Neural progenitor cell (in vitro differentiated cells): ENCODE measurements around the gene BICDL2. TPM values are rescaled to one million over a fixed set of nuclear protein-coding genes. Genes with fewer than 3 reads are reported as not detected.

Experiments
- DNase-seq: peaks from one replicate; pipeline ENCODE4 v3.0.0-alpha.2; 2016; ENCODE audit warnings: low spot score
- H2AFZ ChIP-seq: fragments of 200-600 bp; sonication (generic); replicated peaks from 2 replicates; pipeline ENCODE4 v1.6.1; 2016; ENCODE audit warnings: antibody characterized with exemption
- H3F3A ChIP-seq: fragments of 200-600 bp; sonication (generic); 2 replicates; pipeline ENCODE4 v1.6.1; 2016; ENCODE audit warnings: antibody characterized with exemption, low read depth
- H3K27ac ChIP-seq: fragments of 200-600 bp; sonication (generic); 2 replicates; pipeline ENCODE4 v1.5.1; 2016; ENCODE audit warnings: mild to moderate bottlenecking
- H3K27me3 ChIP-seq: fragments of 200-600 bp; sonication (generic); 2 replicates; pipeline ENCODE4 v1.6.1; 2016; ENCODE audit warnings: mild to moderate bottlenecking, moderate library complexity
- H3K36me3 ChIP-seq: fragments of 200-600 bp; sonication (generic); 2 replicates; pipeline ENCODE4 v1.5.1; 2016
- H3K4me1 ChIP-seq: fragments of 200-600 bp; sonication (generic); 2 replicates; pipeline ENCODE4 v1.6.1; 2016; ENCODE audit warnings: mixed run types
- H3K4me2 ChIP-seq: fragments of 200-600 bp; sonication (generic); 2 replicates; pipeline ENCODE4 v1.6.1; 2016
- H3K4me3 ChIP-seq: fragments of 200-600 bp; sonication (generic); 2 replicates; pipeline ENCODE4 v1.5.1; 2016
- H3K79me2 ChIP-seq: fragments of 200-600 bp; sonication (generic); 2 replicates; pipeline ENCODE4 v1.6.1; 2016; ENCODE audit warnings: low read depth
- H3K9ac ChIP-seq: fragments of 200-600 bp; sonication (generic); 2 replicates; pipeline ENCODE4 v1.6.1; 2016
- H3K9me3 ChIP-seq: fragments of 200-600 bp; sonication (generic); 2 replicates; pipeline ENCODE4 v1.5.1; 2016; ENCODE audit warnings: low read depth
- H4K20me1 ChIP-seq: fragments of 200-600 bp; sonication (generic); 2 replicates; pipeline ENCODE4 v1.6.1; 2016; ENCODE audit warnings: low read depth
- H3K27ac Mint-ChIP-seq: 3 replicates; pipeline ENCODE4 v1.8.0; 2021; ENCODE audit warnings: mixed read lengths
- H3K27me3 Mint-ChIP-seq: 2 replicates; pipeline ENCODE4 v1.8.0; 2022; ENCODE audit warnings: low read depth, mild to moderate bottlenecking, inconsistent platforms, moderate library complexity, mixed read lengths; ENCODE audit not compliant: insufficient read depth
- H3K36me3 Mint-ChIP-seq: 3 replicates; pipeline ENCODE4 v1.8.0; 2021; ENCODE audit warnings: mixed read lengths
- H3K4me1 Mint-ChIP-seq: 3 replicates; pipeline ENCODE4 v1.8.0; 2021; ENCODE audit warnings: mixed read lengths
- H3K4me3 Mint-ChIP-seq: 3 replicates; pipeline ENCODE4 v1.8.0; 2021; ENCODE audit warnings: mild to moderate bottlenecking, moderate library complexity, mixed read lengths
- H3K9me3 Mint-ChIP-seq: 3 replicates; pipeline ENCODE4 v1.8.0; 2020; ENCODE audit warnings: mixed read lengths
- EZH2 ChIP-seq: fragments of 200-600 bp; sonication (generic); IDR thresholded peaks from 2 replicates; pipeline ENCODE4 v1.6.1; 2017; ENCODE audit warnings: antibody characterized with exemption, mild to moderate bottlenecking, moderate library complexity
- EZH2phosphoT487 ChIP-seq: fragments of 200-600 bp; sonication (generic); IDR thresholded peaks from 2 replicates; pipeline ENCODE4 v1.6.1; 2017; ENCODE audit warnings: antibody characterized with exemption
- total RNA-seq: library from RNA; depleted of rRNA; stranded (reverse); fragments of >200 nt; gene quantifications from 2 replicates; pipeline ENCODE4 v1.2.3, GENCODE V29; 2015; ENCODE audit warnings: low replicate concordance
- TF ChIP-seq, protein P1 (sequence below): fragments of 200-600 bp; sonication (generic); IDR thresholded peaks from 2 replicates; pipeline ENCODE4 v1.5.1; 2017; ENCODE audit warnings: antibody characterized with exemption, mild to moderate bottlenecking

Gene BICDL2, protein sequence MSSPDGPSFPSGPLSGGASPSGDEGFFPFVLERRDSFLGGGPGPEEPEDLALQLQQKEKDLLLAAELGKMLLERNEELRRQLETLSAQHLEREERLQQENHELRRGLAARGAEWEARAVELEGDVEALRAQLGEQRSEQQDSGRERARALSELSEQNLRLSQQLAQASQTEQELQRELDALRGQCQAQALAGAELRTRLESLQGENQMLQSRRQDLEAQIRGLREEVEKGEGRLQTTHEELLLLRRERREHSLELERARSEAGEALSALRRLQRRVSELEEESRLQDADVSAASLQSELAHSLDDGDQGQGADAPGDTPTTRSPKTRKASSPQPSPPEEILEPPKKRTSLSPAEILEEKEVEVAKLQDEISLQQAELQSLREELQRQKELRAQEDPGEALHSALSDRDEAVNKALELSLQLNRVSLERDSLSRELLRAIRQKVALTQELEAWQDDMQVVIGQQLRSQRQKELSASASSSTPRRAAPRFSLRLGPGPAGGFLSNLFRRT
- 0.12 TPM in 1 of 2 replicates, not detected in the other for total RNA-seq

DNA sequence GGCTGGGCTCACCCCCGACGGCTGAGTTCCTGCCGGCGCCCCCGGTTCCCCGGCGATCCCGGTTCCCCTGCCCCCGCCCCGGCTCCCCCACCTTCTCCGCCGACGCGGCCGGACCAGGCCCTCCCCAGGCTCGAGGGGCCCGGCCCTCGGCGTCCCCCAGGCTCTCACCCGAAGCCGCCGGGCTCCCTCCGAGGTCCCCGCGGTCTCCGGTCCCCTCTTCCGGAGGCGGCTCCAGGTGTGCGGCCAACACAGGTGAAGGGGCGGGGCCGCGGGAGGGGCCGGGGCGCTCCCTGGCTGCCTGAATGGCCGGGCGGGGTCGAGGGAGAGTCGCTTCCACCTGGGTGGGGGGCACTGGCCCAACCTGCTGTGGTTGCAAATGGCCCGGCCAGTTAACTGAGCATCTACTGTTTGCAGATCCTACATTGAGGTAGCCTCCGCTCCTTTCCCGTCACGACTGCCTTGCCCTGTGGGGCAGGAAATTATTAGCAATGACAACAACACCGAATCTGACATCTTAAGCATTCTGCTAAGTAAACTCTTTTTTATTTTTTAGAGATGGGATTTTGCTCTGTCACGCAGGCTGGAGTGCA, at the start of gene BICDL2:
Gene BICDL2, minus strand, starts transcription at position 219 of the 590 bp plus-strand sequence. CDS start 1,448 bp downstream, outside the sequence.
- H3F3A ChIP-seq, result no peaks in the 10 kb centered on the region
- Mint-ChIP-seq H3K4me3 (peak within 1 kb of the TSS; percentile 63), H3K27me3 (peaks cover 66% of the 10 kb centered on the region), H3K36me3 (peaks cover 1% of the 10 kb centered on the region), H3K9me3 (no peaks in the 10 kb centered on the region), H3K4me1 (peaks cover 12% of the 10 kb centered on the region), H3K27ac (no peak within 1 kb of the TSS)
- H3K4me2 ChIP-seq, result peak within 1 kb of the TSS; percentile 4
- TF ChIP-seq, protein P1, sequence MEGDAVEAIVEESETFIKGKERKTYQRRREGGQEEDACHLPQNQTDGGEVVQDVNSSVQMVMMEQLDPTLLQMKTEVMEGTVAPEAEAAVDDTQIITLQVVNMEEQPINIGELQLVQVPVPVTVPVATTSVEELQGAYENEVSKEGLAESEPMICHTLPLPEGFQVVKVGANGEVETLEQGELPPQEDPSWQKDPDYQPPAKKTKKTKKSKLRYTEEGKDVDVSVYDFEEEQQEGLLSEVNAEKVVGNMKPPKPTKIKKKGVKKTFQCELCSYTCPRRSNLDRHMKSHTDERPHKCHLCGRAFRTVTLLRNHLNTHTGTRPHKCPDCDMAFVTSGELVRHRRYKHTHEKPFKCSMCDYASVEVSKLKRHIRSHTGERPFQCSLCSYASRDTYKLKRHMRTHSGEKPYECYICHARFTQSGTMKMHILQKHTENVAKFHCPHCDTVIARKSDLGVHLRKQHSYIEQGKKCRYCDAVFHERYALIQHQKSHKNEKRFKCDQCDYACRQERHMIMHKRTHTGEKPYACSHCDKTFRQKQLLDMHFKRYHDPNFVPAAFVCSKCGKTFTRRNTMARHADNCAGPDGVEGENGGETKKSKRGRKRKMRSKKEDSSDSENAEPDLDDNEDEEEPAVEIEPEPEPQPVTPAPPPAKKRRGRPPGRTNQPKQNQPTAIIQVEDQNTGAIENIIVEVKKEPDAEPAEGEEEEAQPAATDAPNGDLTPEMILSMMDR, result no peak
- TF ChIP-seq EZH2, result peak; percentile 99
- TF ChIP-seq EZH2phosphoT487, result peak; percentile 98
- DNase-seq, result no peak
- no peak within 1 kb of the TSS for H3K9ac ChIP-seq
- no peaks in the 10 kb centered on the region for H3K36me3 ChIP-seq
- H3K4me1 ChIP-seq, result no peaks in the 10 kb centered on the region
- H3K79me2 ChIP-seq, result no peaks in the 10 kb centered on the region
- H3K27me3 ChIP-seq, result peaks cover 96% of the 10 kb centered on the region
- no peaks in the 10 kb centered on the region for H3K9me3 ChIP-seq
- H4K20me1 ChIP-seq, result no peaks in the 10 kb centered on the region
- H3K27ac ChIP-seq, result no peak within 1 kb of the TSS
- H2AFZ ChIP-seq, result no peak within 1 kb of the TSS
- no peak within 1 kb of the TSS for H3K4me3 ChIP-seq

DNA sequence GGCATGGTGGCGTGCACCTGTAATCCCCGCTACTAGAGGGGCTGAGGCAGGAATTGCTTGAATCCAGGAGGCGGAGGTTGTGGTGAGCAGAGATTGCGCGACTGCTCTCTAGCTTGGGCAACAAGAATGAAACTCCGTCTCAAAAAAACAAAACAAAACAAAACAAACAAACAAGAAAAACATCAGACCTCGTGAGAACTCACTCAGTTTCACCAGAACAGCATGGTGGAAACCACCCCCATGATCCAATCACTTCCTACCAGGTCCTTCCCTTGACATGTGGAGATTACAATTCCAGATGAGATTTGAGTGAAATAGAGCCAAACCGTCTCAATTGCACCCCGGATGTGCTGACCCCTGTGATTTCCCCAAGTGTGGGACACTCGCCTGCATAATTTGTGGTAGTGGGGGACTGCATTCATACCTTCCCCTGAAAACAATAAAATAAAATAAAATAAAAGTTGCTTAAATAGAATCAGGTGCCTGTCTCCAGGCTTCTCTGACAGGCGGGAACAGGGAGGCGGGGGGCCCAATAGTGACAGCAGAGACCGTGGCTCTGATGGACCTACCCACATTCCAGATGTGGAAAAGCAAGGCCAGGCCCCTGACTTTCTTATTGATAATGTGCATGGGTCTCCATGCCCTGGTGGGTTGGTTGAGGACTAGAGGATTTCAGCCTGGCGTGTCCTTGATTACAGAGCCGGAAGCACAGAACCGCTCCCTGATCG, 49.3 kb upstream of the BICDL2 start:
- Mint-ChIP-seq H3K4me3 (peak overlapping the region; percentile 38), H3K4me1 (peaks cover 29% of the 10 kb centered on the region), H3K36me3 (no peaks in the 10 kb centered on the region), H3K27ac (no peak overlapping the region), H3K9me3 (no peaks in the 10 kb centered on the region), H3K27me3 (peaks cover 10% of the 10 kb centered on the region)
- TF ChIP-seq EZH2phosphoT487 (no peak), EZH2 (no peak)
- TF ChIP-seq, protein P1, result no peak
- no peaks in the 10 kb centered on the region for H3K36me3 ChIP-seq
- peaks cover 12% of the 10 kb centered on the region for H3F3A ChIP-seq
- no peaks in the 10 kb centered on the region for H3K27me3 ChIP-seq
- DNase-seq, result no peak
- H4K20me1 ChIP-seq, result no peaks in the 10 kb centered on the region
- H3K4me2 ChIP-seq, result no peak overlapping the region
- H3K9me3 ChIP-seq, result no peaks in the 10 kb centered on the region
- no peak overlapping the region for H3K4me3 ChIP-seq
- peaks cover 6% of the 10 kb centered on the region for H3K4me1 ChIP-seq
- no peaks in the 10 kb centered on the region for H3K79me2 ChIP-seq
- H3K9ac ChIP-seq, result no peak overlapping the region
- no peak overlapping the region for H3K27ac ChIP-seq
- no peak overlapping the region for H2AFZ ChIP-seq

DNA sequence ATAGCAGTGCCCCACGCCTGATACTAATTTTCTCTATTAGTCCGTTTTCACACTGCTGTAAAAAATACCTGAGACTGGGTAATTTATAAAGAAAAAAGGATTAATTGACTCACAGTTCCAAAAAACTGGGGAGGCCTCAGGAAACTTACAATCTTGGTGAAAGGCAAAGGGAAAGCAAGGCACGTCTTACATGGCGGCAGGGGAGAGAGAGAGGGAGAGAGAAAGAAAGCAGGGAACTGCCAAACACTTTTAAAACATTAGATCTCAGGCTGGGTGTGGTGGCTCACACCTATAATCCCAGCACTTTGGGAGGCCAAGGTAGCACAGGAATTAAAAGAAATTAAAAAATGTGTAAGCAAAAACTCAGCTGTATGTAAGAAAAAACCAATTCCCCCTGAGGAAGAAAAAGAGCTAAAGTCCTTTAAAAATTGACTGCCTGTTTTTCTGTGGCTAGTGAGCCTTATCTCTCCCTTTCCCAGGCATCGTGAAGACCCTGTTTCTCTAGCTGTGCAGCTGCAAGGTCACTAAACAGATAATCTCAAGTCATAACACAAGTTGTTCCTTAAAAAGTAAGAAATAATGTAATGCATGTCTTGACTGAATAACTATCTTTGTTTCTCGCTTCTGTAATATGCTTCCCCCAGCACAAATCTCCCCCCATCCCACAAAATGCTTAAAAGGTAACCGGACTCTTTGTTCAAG, 48.4 kb upstream of the BICDL2 start:
- Histone ChIP-seq H3K36me3 (no peaks in the 10 kb centered on the region), H4K20me1 (no peaks in the 10 kb centered on the region), H3K27ac (no peak overlapping the region), H3K27me3 (no peaks in the 10 kb centered on the region), H3K9ac (no peak overlapping the region), H3K4me1 (peaks cover 6% of the 10 kb centered on the region), H3K4me3 (no peak overlapping the region), H3F3A (peaks cover 12% of the 10 kb centered on the region), H3K79me2 (no peaks in the 10 kb centered on the region), H3K4me2 (no peak overlapping the region), H3K9me3 (no peaks in the 10 kb centered on the region), H2AFZ (no peak overlapping the region)
- Mint-ChIP-seq H3K36me3 (no peaks in the 10 kb centered on the region), H3K4me3 (no peak overlapping the region), H3K27me3 (peaks cover 10% of the 10 kb centered on the region), H3K4me1 (peaks cover 32% of the 10 kb centered on the region), H3K27ac (no peak overlapping the region), H3K9me3 (peaks cover 2% of the 10 kb centered on the region)
- TF ChIP-seq EZH2 (no peak), EZH2phosphoT487 (no peak)
- TF ChIP-seq, protein P1, result no peak
- DNase-seq, result no peak
